ENCODE measurements around the gene PLEKHG1.

The PLEKHG1 gene

DNA sequence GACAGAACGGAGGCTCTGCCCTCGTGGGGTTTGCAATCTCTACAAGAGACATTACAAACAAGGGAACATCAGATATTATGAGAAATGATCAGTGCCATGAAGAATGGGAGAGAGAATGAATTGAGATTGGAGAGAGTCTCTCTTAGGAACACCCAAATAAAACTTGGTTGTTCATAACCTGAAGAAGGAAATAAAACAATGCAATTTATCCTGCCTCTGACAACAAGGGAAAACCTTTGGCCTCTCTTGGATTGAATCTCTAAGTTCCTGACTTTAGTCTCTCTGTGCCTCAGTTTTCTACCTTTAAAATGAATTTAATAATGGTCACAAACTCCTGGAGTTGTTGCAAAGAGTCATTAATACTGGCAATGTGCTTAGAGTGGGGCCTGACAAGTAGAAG is 21.1 kb downstream of the PLEKHG1 start:
- DNase-seq = no peak

DNA sequence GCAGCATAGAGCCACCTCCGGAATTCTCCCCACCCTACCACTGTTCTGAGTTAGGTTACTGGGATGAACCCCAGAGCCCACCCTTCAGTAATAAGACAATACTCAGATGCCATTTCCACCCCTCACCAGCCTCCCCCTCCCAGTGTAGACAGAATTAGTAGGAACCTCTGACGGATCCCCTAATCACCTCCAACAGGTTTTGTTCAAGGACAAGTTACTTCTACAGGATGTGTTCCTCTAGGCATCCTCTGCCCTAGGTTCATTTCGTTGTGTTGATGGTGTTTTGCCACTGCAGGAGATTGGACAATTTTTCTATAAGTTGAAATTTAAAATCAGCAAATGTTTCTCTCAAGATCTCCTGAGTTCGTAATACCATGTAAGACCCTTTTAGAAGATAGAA is 22.8 kb downstream of the PLEKHG1 start:
- DNase-seq = no peak

DNA sequence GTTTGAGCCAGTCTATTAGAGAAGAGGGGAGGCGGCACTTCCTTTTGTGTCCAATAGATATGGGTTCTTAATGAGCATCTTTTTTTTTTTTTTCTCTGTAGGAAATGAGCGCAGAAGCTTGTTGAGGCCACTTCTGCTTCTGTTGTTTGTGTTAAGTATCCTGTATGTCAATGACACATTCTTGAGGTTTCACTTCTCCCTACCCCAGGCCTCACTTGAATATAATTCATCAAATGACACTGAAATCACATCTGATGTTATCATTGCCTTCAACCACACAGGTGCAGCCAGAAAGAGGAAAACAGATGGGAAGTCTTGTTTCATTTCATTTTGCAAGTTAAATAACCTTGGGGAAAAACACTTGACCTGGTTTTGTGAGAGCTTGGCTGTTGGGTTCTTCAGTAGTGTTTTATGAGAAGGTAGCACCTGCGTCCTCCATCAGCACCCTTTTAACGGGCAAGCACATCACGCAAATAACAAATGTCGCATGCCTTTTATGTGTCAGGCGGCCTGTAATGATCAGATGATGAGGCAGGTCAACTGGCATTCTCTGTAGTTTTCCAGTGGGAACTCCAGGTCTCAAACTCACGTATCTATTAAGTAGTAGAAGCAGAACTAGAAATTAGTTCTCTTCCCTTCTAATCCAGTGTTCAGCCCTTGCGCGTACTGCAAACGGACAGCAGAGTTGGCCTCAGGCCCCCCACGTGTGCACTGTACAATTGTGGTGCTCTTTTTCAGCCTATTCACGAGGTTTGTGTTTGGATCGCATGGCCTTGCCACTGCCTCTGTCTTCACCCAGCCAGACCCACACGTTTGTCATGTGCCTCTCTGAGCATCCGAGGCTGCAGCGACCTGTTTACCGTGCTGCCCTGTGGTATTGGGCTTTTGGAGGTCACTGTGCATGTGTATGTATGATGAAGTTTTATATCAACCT is 23.5 kb downstream of the PLEKHG1 start:
- DNase-seq = no peak

DNA sequence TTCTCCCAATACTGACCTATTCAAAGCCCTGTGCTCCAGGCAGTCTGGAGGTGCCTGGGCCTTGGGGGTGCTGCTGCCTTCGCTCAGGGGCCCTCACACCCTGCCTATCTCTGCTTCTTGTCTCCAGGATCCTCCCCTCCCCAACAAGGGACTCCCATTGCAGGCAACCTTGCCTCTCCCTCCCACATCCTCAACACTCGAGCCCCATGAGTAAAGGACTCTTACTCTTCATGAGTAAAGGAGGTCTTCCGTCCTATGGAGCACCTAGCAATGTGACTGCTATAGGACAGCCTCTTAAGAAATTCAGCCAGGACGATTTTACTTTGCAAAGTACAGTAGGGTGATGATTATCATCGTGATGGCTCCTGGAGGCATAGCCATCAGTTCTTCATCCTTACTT is 24.5 kb downstream of the PLEKHG1 start:
- no peak for DNase-seq

DNA sequence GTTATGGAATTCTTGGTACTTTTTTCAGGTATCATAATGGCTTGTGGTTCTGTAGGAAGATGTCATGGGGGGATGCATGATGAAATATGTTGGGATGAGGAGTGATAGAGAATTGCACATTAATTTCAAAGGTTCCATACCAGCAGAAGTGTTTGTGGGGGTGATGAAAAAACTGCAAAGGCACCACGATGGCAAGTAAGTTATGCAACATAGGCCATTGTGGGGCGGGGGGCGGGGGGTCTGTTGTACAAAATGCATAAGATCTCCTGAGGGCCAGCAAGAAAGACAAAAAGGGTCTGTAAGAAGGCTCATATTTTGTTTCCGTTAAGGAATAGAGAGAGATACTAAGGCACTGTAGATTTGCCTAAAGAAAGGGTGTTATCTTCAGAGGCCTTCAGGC is 26.2 kb downstream of the PLEKHG1 start:
- DNase-seq = no peak

DNA sequence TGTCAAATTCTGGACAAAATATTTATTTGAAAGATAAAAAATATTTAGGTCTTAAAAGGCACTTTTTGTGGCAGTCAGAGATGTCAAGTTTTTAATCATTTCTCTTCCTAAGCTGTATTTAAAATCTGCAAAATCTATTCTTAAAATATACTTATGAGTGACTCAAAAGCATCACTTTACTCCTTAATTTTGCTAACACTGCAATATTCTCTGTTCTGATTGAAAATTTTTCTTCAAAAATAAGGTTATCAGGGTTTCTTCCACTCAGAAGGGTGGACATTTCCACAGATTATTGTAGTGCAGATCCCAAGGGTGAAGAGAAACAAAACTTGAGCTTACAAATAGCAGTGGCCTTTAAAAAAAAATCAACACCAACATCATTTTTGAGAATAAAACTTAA is 27.5 kb downstream of the PLEKHG1 start:
- no peak for DNase-seq

DNA sequence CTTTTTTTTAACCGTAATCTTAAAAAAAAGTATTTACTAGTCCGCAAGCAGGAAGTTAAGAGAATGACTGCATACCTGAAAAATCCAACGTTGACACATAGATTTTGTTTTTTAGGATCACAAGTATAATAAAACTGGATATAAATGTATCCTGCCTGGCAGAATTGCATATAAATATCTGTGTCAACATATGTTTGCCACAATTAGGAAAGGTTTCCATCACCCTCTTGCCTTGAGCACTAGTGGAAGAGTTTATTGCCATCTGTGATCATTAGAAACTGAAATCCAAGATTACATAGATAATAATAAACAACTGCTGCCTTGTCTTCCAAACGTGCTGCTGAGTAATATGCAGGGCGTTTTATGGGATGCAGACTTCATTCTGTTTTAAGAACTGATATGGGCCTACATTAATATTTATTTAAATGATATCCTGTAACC is 27.9 kb downstream of the PLEKHG1 start:
- DNase-seq = no peak

DNA sequence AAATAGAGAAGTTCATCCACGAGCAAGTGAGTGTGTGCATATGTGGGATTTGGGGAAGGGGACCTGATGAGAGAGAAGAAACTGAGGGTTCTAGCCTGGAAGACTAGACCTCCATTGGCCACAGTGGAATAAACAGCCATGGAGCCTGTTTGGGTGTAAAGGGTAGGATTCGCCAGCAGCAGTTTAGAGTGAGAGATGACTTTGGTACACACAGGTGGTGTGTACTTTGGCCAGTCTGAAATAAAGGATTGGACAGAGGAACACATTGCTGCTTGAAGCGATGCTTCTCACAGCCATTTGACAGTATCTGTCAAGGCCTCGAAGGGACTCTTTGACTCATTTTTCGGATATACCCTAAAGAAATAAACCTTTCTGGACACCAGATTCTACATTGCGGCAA is 29.2 kb downstream of the PLEKHG1 start:
- DNase-seq = no peak

DNA sequence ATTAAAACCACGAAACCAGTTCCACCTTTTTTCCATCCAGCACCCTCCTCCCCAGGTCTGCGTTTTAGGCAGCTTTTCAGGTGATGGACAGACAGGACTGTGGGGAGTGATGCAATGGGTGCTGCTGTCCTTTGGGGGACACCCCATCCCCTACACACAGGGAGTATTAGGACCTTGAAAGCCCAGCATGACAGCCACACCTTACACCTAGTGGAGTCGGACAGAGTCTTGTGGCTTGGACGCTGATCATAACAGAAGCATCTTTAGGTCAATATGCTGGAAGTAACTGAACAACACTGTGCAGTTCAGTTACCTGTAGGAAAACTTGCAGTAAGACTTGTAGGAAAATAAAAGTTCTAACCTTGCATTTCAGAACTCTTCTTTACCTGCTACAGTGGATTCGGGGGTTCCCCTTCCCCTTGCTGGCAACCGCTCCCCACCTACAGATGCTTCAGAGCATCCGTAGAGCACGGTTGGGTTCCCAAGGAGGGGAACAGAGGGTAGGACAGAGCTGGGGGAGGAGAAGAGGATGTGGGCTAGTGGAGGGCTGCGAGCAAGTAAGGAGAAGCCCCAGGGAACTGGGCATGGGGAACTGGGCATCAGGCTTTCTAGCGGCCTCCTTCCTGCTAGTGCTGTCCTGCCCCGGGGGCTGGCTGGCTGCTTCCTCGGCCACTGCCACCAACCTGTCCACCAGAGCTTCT is 31.7 kb downstream of the PLEKHG1 start:
- DNase-seq = no peak

DNA sequence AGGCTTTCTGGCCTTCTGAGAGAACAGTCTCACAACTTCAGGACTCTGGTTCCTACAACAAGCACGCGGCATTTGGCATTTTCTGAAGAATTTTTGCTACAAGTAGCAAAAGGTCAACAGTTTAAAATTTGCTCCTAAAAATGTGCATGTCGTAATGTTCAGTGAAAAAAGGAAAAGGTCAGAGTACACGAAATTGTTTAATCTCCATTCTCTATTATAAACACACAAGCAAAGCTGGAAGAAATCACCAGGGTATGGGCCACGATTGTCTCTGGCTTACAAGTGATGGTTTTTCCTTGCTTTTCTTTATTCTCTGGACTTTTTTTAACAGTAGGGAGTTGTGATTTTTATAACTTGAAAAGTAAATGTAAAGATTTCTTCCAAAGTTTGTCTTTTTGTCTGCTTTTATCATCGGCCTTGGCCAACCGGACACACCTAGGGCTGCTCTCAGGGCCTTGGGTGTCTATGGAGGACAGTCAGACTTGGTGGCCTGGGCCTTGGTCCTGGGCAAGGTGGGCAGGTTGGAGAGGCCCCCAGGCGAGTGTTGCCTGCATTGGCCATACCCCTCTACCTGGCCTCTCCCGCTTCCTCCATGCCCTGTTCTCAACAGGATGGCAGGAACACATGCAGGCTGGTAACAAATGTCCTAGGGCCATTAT is 32.4 kb downstream of the PLEKHG1 start:
- DNase-seq = no peak

DNA sequence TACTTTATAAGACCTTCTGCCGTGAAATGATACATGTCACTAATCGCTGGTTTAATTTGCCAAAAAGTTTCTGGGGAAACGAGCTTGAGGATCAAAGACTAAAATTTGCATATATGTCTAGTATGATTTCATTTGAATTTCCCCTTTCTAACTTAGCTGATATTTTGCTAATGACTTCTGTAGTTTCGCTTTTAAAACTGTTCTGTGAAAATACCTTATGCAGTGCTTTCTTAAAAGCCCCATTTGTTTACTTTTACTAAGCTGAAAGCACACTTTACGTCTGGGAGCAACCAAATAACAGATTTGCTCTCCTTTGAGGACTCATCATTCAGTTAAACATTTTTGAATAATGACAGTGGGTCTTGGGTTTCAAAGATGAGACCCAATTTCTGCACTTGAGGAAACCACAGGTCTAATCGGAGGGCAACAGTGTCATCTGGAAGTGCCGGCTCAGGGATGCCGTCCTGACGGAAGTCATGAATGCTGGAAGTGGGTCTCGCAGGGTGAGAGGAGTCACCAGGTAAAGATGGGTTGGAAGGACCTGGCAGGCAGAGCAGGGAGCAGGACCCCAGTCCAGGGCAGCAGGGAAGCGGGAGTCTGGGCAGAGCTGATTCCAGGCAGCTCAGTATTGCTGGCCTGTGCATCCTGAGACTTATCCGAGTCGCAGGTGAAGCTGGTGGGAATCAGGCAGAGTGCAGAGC is 33.2 kb downstream of the PLEKHG1 start:
- DNase-seq = no peak

DNA sequence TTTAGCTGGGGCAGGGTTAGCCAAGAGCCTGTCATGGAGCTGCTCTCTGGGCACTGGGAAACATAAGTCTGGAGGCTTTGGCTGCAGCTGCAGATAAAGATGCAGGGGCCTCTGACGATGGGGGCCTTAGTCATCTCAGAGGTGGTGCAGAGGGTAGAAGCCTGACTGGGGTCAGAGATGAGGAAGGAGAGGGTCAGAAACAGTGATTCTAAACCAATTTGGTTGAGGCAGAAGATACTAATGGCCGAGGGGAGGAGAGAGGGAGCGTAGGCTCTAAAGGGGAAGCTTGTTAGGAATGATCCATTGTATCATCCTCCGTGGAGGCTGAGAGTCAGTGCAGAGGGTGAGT is 33.8 kb downstream of the PLEKHG1 start:
- DNase-seq = no peak

DNA sequence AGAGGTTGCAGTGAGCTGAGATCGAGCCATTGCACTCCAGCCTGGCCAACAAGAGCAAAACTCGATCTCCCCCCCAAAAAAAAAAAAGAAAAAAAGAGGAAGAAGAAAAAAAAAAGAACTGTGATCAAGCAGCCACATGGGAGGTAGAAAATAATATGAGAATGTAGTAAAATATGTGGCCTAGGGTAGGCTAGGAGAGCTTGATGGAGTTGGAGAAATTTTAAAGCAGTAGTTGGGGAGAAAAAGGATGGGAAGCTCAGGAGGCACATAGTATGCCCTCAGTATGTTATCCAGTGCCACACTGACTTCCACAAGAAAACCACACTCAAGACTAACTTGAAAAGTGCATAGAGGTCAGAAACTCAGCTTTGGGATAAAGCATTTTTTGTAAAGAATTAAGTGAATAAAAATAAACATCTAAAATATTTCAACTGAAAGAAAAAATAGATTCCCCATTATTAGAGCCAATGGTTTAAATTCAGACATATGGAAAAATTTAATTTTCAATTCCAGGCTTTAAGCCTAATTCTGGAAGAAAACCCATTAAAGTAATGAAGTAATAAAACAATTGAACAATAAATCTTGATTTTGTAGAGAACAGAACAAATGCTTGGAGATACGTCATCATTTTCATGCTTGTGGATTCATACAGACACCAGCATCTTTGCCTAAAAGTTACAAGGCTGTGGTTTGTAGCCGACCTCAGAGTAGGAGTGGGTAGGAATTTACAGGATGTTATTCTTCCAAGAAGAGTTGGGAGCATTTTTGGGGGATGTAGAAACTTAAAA is 34.7 kb downstream of the PLEKHG1 start:
- no peak for DNase-seq

DNA sequence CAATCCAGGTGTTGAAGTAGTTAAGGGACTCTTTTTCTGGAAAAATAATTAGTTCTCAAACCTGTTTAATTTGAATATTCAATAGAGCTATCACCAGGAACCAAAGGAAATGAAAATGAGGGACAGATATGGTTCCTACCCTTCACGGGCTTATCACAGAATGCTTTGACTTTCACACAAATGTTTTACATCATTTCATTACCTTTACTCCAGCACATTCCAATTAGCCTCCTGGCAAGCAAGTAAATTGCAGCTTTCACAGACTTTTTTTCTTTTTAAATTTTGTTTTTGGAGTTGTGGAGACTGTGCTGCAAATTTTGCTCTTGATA is 35.2 kb downstream of the PLEKHG1 start:
- DNase-seq = no peak

DNA sequence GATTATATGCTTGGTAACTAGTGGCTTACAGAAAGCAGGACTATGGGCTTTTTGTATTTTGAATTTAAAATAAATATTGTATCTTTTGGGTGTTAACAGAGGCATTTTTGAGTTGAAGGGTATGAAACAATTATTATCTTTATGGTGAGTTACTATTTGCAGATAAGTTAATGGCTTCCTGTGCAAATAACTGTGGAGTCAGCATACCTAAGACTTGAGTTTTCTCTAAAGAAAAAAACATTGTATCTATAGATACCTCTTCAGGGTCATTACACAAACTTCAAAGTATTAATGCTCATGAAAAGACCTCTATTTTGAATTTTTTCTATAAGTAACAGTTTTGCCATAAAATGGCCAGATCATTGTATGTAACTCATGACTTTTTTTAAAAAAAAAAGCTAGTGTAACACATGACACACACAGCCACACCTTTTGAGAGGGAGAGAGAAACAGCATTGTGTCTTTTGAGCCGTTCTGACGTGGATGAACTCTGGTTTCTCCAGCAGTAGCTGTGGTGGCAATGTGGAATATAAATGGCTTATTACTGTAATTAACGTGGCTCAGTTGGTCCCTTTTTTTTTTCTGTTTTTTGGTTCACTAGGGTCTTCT is 36.3 kb downstream of the PLEKHG1 start:
- no peak for DNase-seq

DNA sequence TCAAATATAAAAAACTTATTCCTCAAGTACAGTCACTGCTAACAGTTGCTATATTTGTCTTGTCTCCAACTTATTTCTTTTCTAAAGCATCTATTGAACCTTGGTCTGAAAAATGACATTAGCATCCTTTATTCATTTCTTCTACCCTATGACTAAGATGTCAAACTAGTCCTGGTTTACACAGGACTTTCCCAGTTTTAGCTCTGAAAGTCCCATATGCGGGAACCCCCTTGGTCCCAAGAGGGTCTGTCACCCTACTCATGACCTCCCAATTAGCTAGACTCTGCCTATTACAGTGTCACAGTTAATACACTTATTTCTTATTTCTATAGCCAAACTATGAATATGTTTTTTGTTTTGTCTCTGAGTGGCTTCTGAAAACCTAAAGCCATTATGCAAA is 37.1 kb downstream of the PLEKHG1 start:
- DNase-seq = no peak

DNA sequence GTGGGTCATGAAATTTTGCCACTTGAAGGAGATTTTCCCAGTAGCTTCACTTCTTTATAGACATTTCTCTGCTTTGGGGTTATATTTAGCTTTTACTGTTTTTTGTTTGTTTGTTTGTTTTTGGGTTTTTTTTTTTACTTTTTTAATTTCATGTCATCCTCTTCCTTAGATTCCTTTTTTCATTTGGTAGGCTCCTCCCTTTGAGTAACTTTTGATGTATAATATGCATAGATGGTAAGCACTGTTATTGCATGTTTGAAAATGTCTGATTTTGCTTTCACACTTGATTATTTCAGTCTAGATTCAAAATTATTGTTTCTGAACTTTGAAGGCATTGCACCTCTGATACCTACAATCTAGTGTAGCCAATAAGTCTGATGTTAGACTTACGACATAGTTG is 37.6 kb downstream of the PLEKHG1 start:
- DNase-seq = no peak

DNA sequence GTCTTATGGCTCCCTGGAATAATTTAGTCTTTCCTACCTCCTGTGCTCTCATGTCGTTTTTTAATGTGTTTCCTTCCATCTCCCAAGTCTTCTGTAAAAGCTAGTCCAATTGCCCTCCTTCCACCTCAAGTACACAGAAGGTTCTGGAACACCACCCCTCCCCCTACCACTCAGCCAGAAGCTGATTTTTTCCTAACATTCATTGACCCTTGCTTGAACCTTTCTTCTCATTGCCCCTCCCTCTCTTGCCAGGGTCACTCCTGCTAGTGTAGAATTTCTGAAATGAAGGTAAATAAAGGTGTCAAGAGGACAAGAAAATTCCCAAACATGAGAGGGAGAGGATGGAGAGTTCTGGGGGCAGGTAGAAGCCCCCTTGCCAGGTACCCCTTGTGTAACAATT is 38.6 kb downstream of the PLEKHG1 start:
- DNase-seq = no peak

DNA sequence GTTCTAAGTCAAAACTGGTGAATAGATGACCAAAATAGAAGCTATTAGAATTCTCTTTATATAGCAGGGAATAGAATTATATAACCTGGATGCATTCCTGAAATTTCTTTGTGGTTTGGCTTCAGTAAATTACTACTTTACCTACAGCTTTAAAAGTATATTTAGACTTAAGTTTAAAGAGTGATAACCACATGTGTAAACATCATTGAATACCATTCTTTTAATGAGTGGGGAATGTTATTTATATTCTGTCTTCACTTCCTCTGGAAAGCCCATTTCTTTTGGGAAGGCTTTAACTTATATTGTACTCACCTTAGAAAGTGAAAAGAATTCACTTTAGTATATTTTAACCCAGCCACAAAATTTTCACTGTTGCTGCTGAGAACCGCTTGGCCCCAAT is 39.1 kb downstream of the PLEKHG1 start:
- DNase-seq = no peak

DNA sequence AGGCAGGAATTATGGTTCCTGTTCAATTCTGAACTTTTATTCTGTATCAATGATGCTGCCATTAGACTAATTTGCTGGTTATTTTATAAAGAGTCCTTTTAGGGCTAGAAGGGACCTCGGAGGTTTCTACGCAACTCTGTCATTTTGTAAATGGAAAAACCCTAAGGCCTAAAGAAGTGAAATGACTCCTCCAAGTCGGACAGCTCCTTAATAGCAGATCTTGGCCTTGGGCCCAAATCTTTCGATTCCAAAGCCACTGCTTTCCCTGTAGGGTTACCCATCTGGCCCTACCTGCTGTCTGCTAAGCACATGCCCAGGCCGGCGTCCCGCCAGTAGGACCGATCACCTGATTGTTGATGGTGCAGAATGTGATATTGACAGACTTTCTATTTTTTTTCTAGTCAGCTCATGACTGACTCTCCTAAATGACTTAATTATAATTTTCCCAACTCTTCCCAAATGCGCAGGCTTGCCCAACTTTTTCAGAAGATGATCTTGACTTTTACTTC is 40.2 kb downstream of the PLEKHG1 start:
- no peak for DNase-seq

DNA sequence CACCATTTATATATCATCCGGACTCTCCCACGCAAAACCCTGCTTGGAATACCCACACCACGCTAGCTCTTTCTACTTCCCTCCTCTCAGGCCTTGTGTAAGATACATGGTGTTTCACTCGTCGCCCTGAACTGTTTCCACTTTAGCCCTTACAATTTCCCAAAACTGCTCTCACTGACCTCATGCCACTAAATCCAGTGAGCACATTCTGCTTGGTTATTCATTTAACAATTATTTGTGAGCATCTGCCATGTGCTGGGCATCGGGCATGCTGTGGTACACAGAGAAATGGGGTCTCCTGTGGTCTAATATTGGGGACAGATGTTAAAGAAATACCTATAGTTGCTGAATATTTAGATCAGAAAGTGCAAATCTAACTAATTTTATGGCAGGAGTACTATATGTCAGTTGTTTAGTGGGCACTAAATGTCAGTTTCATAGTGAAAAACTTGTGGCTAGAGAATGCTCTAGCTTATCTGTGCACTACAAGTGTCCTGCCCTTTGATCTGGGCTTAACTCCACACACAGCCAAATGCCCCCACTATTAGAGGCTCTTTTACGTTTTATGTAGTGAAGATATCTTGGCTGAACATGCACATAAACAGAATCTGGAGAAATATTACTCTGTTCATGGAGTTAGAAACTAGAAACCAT is 41.0 kb downstream of the PLEKHG1 start:
- no peak for DNase-seq
